Measurements from ENCODE around the gene ATP1A1.

DNA sequence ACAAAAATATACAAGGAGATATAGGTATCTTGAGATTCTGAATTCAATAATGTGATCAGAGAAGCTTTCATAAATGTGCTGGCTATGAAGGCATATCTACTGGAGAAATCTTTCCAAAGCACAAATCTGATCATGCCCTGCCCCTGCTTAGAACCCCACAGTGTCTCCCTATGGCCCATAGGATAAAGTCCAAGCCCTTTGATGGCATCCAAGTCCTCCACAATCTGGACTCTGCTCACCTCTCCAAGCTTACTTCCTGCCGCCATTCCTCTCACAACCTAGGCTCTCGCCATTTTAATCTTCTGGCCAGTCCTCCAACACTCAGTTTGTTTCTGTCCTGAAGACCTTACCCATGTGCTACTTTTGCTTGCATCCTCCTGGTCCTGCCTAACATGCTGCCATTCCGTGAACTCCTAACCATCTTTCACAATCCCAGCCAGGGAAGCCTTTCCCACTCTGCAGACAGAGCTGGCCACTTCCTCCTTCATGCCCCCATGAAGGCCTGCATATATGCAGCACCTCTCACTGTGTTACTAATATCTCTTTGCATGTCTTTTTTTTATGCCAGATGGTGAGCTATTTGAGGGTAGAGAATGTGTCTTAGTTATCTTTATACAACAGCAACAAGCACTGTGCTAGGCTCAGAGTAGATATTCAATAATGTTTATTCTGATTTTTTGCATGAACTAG is 5.6 kb upstream of the ATP1A1 start:
- TF ChIP-seq, protein P1, sequence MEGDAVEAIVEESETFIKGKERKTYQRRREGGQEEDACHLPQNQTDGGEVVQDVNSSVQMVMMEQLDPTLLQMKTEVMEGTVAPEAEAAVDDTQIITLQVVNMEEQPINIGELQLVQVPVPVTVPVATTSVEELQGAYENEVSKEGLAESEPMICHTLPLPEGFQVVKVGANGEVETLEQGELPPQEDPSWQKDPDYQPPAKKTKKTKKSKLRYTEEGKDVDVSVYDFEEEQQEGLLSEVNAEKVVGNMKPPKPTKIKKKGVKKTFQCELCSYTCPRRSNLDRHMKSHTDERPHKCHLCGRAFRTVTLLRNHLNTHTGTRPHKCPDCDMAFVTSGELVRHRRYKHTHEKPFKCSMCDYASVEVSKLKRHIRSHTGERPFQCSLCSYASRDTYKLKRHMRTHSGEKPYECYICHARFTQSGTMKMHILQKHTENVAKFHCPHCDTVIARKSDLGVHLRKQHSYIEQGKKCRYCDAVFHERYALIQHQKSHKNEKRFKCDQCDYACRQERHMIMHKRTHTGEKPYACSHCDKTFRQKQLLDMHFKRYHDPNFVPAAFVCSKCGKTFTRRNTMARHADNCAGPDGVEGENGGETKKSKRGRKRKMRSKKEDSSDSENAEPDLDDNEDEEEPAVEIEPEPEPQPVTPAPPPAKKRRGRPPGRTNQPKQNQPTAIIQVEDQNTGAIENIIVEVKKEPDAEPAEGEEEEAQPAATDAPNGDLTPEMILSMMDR (IDR thresholded peaks at IDR 0.05; ENCODE audit: insufficient read depth, low read length, poor library complexity, severe bottlenecking): no peak
- TF ChIP-seq EZH2phosphoT487 (conservative IDR thresholded peaks at IDR 0.05; ENCODE audit: low read length): no peak
